Stimulated activated CD4-positive, alpha-beta T cell treated with anti-CD3 and anti-CD28 coated beads, Interleukin-1b, Interleukin-23, amount 100 ng/mL, for 1 hour (primary cell): ENCODE measurements around the gene PHLDB2.

Experiments
- DNase-seq, 2 donors: peaks; one replicate each; pipeline ENCODE4 v3.0.0-alpha.2; 2020; ENCODE audit warnings: low read depth in 2 of 2

Gene PHLDB2

GRCh38 chr3:111998636-111999483 is 139.8 kb downstream of the PHLDB2 start, which contains the start of gene TAGLN3:
Gene TAGLN3 (plus strand): TSS chr3:111998922. CDS start chr3:111999423, 501 bp downstream.
- DNase-seq = no peak

- DNase-seq = no peak
Observed at GRCh38 chr3:111999484-112000324, 140.6 kb downstream of the PHLDB2 start.

- DNase-seq = no peak
Observed at GRCh38 chr3:112000367-112000771, 141.3 kb downstream of the PHLDB2 start.

- no peak for DNase-seq
Observed at GRCh38 chr3:112000966-112001365, 141.9 kb downstream of the PHLDB2 start.

DNA sequence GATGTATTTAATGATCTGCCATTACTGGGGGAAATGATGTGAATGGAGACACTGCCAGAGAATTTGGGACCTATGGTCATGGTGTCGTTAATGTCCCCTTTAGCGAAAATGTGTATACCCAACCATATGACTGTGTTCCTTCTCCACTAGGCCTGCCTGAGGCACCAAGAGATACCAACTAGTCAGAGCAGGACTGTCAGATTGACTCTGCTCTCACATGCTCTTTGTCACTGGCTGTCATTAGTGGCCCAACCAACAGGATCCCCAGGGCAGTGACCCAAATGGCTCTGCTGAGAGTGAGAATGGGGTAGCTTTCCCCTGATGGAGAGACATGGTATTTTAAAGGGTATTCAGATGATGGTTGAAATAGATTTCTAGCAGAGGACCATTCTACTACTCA is 142.5 kb downstream of the PHLDB2 start:
- DNase-seq = no peak

DNA sequence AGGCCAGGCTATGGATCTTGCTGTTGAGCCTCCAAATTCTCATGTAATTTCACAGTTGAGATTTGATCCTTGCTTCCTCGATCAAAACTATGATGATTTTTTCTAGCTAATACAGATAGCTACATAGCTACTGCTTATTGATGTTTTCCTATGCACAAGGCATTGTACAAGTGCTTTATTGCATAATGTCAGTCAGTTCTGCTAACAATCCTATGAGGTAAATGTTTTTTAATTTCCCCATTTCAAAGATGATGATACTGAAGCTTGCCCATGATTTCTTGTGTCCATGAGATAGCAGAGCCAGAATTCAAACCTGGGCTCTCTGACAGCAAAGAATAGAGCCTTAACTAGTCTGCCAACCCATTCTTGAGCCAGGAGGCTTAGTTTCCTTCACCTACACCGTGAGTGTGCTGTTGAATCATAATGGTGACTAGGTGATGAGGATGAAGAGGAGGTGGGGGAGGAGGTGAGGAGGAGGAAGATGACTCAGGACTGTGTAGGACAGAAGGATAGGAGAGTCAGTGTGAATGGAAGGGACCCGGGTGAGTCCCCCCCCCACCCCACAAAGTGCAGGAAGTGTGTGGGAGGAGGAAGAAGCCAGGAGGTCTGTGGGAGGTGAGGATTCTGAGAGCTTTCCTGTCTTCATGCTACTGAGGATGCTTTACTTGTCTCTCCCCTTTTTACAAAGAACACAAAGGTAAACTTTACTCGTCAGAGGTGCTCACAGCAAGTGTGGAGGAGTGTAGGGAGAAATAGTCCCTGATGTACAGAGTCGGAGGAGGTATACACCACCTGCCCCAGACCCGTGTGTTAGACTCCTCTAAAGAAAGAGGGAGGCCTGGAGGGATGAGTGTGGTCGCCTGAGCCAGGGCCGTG is 143.3 kb downstream of the PHLDB2 start:
- DNase-seq = peak in 1 of 2 donors; percentile 34

DNA sequence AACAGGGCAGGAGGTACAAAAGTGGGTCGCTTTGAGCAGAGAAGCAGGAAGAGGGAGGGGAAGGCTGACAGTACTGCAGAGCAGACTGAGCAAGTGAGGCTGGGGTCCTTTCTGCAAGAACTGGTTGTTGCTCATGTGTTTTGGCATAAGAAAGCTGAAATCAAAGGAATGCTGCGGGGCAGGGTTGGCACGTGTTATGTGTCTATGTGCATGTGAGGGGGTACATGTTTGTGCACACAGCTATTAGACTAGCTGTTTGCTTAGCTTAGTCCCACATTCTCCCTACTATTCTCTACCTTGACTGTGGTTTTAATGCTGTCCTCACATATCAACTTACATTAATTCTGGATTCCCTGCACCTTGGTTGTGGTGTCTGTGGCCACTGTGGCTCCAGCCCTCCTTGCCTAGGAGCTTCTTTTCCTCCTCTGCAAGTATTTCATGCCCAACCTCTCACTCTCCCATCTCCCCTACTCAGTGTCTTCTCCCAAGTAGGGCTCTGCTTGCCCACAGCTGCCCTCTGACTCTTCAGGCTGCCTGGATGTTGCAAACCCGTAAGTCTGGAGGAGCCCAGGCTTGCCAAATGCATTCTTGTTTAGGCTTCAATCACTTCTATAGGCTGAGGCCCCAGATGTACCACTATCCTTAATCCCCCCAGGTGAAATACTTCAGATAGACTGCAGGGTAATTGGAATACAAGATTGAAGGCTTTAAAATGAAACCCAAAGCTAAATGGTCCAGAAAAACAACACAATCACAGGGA is 144.4 kb downstream of the PHLDB2 start:
- no peak for DNase-seq

DNA sequence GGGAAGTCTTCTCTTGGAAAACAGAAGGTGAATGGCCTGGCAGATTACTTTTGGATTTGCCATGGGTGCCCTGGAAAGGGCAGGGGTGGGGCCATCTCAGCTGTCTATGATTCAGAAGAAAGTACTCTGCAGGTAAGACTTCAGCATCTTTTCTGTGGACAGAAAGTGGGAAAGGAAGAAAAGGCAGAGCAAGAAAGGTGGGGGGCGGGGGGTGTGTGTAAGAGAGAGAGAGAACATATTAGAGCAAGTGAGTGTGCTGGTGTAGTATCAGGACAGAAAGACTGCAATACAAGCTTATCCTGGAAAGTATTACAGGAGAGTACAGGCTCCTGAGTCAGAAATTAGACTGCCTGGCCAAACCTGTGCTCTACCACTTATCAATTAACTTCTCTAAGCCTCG is 145.1 kb downstream of the PHLDB2 start:
- no peak for DNase-seq

- DNase-seq = no peak
Observed at GRCh38 chr3:112004669-112005068, 145.6 kb downstream of the PHLDB2 start.

- no peak for DNase-seq
Observed at GRCh38 chr3:112005091-112005672, 146.1 kb downstream of the PHLDB2 start.

GRCh38 chr3:112007633-112008032 is 148.6 kb downstream of the PHLDB2 start:
- no peak for DNase-seq

GRCh38 chr3:112009670-112010069 is 150.6 kb downstream of the PHLDB2 start:
- no peak for DNase-seq

DNA sequence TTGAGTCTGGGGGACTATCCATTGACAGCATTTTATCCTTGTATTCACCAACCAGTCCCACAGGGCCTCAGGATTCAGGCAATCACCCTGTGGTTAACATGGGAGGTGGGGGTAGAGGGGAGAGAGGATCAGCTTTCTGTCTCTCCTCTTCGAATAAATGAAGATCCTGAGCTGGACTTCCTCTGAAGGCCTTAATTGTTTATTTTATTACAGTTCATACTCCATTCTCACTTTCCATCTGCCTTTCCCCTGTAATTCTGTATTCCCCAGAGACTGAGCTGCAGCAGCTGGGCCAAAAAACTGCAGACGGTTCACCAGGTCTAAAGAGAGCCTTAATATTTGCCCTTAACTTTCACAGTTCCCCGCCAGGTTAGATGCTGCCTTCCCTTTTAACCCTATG is 151.6 kb downstream of the PHLDB2 start:
- no peak for DNase-seq

- DNase-seq = no peak
Observed at GRCh38 chr3:112011376-112011940, 152.4 kb downstream of the PHLDB2 start.

GRCh38 chr3:112012205-112012992 is 153.3 kb downstream of the PHLDB2 start:
- no peak for DNase-seq

DNA sequence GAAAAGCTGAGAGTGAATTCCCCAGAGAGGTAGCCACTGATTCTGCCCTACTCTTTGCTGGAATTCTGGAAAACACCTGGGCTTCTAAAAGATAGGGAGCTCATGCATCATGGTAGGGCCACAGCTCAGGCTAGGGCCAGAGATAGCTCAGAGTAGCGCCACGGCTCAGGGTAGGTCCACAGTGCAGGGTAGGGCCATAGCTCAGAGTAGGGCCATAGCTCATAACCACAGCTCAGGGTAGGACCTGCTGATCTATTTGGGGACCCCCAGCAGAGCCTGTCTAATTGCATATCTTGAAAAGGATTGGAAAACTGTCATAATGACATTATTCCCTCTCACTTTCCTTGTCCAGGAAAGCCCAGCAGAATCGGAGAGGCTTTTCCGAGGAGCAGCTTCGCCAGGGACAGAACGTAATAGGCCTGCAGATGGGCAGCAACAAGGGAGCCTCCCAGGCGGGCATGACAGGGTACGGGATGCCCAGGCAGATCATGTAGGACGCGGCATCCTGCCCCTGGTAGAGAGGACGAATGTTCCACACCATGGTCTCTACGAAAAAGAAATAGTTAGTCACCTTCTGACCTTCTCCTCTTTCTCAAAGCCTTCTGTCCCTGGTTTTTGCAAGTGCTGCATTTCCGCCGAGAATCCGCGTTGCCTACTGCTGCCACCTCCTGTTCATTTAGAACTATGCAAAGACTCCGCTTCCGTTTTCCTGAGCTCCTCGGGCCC is 154.2 kb downstream of the PHLDB2 start:
- DNase-seq = peak in 1 of 2 donors; percentile 29

DNA sequence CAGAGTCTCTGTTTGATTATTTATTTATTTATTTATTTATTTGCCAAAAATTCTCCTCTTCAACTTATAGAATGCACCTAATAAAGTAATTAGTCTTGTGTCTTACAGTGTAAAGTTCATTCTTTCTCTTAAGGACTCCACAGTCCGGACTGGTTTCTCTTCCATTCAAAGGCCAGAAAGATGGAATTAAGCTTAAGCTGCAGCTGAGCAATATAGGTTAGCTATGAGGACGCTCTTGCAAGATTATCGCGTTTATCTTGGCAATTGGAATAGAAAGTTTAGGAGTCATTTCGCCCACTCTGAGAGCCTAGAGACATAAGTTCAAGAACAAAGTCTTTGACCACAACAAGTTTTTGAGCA is 154.7 kb downstream of the PHLDB2 start:
- no peak for DNase-seq

- no peak for DNase-seq
Observed at GRCh38 chr3:112017091-112017490, 158.0 kb downstream of the PHLDB2 start.

DNA sequence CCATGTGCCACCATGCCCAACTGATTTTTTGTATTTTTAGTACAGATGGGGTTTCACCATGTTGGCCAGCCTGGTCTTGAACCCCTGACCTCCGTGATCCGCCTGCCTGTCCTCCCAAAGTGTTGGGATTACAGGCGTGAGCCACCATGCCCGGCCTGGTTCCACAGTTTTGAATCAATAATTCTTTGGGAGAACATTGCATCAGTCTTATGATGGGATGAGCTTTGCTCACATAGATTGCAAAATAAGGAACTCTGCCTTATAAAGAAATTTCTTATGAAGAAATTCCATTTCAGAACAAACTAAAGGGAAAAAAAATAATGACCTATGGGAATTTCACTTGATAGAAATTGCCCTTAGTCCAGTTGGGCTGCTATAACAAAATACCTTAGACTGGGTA is 159.6 kb downstream of the PHLDB2 start:
- no peak for DNase-seq
